ENCODE results near the gene SV2C. TPM values are rescaled to one million over a fixed set of nuclear protein-coding genes. Genes with fewer than 3 reads are reported as not detected.
"Not testable (repeated sequence)": the region's sequence is repeated elsewhere in the genome, so short reads cannot be mapped to it uniquely, and the experiment has no call there.

The SV2C gene
- total and polyA plus RNA-seq, 8 donors: 0.13 to 30.8 (median 1.4) TPM; not detected in 2

DNA sequence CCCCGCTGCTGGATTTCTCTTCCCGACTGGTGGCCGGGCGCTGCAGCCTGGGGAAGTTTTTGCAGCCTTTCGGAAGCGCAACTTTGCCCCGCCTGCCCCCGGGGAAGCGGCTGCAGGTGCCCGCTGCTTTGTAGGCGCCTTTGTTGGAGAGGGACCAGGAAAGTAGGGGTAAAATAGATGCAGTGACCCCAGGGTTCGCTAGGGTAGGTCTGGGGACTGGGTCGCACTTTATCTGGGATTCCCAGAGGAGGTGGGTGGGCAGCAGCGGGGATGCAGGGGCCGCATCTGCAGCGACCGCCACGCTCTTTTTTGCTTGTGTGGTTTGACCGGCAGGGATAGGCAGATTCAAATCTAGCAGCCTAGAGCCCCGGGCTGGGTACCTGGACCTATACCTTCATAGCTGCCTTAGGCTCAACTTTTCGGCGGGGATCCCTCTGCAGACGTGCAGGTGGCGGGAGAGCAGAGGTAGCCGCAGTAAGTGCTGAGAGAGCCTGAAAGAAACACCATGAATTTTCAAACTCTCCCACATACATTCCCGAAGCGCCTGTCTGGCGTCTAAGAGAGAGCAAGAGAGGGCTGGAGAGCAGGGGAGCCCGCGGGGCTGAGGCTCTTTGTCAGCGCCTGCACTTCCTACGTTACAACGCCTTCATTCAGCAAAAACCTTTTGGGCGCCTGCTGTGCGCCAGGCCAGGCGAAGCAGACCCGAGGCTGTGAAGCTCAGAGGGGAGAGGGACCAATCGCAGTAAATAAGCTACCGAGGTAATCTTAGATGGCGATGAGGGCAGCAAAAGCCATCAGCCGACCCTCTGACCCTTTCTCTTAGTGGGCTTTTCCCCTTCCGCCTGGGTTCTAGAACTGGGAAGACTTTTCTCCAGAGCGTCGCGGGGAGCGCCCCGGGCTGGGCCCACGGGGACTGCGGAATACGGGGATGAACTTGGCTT lies 642 bp downstream of the SV2C start:
- TF ChIP-seq, protein P1, sequence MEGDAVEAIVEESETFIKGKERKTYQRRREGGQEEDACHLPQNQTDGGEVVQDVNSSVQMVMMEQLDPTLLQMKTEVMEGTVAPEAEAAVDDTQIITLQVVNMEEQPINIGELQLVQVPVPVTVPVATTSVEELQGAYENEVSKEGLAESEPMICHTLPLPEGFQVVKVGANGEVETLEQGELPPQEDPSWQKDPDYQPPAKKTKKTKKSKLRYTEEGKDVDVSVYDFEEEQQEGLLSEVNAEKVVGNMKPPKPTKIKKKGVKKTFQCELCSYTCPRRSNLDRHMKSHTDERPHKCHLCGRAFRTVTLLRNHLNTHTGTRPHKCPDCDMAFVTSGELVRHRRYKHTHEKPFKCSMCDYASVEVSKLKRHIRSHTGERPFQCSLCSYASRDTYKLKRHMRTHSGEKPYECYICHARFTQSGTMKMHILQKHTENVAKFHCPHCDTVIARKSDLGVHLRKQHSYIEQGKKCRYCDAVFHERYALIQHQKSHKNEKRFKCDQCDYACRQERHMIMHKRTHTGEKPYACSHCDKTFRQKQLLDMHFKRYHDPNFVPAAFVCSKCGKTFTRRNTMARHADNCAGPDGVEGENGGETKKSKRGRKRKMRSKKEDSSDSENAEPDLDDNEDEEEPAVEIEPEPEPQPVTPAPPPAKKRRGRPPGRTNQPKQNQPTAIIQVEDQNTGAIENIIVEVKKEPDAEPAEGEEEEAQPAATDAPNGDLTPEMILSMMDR (IDR thresholded peaks at IDR 0.05): no peak
- TF ChIP-seq EP300 (IDR thresholded peaks at IDR 0.05) (no peak), POLR2A (IDR thresholded peaks at IDR 0.05) (no peak), POLR2AphosphoS5 (IDR thresholded peaks at IDR 0.05) (no peak)
- Histone ChIP-seq H3K4me1 (peaks cover 23 to 40% (median 33%) of the 10 kb centered on the region in 4 donors), H3K27me3 (peaks cover 24 to 80% (median 48%) of the 10 kb centered on the region in 3 donors), H3K9me3 (no peaks in the 10 kb centered on the region), H3K36me3 (no peaks in the 10 kb centered on the region), H3K4me3 (peak overlapping the region; percentile 31 to 55 (median 38)), H3K27ac (no peak overlapping the region)
- peak in 1 of 2 donors; percentile 41 for DNase-seq
- intact Hi-C loops (cut with DNase I; ENCODE audit: low total_unique reads): no loop called here
- WGBS, 5 donors: 0 to 3% (median 2%) methylated on average over 33 to 50 of the region's 50 CpGs

DNA sequence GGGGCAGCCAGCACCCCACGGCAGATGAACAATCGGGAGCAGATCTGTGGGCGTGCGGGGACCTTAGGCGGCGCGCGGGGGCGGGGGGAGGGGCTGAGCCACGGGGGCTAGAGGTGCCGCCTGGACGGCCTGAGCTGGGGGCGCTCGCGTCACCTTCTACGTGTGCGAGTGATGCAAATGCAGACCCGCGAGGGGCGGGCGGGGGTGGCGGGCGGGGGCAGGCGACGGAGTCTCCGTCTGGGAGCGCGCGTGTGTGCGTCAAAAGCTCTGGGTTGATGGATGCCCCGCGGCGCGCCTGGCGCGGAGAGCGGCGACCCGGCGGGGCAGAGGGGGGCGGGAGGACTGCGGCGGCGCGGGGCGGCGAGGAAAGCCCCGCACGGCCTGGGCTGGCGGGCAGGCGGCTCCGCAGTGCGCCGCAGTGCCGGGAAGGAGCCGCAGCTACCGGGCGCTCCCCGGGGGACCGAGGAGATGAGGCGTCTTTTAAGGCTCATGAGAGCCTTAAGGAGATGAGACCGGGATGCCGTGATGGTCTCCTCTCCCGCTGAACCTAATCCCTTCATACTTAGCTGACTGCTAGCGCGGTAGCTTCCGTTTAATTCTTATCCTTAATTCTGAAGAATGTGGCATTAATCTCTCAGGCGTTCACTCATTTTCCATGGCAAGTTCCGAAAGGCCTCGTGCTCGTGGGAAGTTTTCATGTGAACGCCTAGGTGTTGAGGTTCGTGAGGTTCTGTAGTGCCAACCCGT lies 1.5 kb downstream of the SV2C start:
- intact Hi-C loops (cut with DNase I; ENCODE audit: low total_unique reads): no loop called here
- Histone ChIP-seq H3K36me3 (no peaks in the 10 kb centered on the region), H3K4me3 (peak overlapping the region; percentile 31 to 55 (median 38)), H3K4me1 (peaks cover 23 to 40% (median 33%) of the 10 kb centered on the region in 4 donors), H3K9me3 (no peaks in the 10 kb centered on the region), H3K27ac (no peak overlapping the region), H3K27me3 (peaks cover 24 to 79% (median 48%) of the 10 kb centered on the region in 3 donors)
- TF ChIP-seq POLR2AphosphoS5 (IDR thresholded peaks at IDR 0.05) (no peak), POLR2A (IDR thresholded peaks at IDR 0.05) (no peak), EP300 (IDR thresholded peaks at IDR 0.05) (no peak)
- TF ChIP-seq, protein P1 (IDR thresholded peaks at IDR 0.05): no peak
- 1 to 4% (median 3%) methylated on average over 33 to 74 of the region's 74 CpGs for WGBS, 5 donors
- DNase-seq: peak in 1 of 2 donors; percentile 48

DNA sequence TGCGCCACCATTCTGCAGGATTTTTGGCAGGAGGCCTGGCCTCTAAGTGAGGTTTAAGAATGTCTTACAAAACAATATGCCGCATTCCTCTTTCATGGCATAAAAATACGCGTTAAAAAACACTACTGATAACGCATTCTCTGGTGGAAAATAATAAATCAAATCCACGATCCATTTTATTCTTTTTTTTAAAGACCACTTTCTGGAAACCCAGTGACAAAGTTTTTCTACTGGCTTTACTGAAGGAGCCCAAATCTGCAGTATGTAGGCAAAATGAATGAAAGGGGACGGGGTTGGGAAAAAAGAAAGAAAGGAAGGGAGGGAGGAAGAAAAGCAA lies 2.0 kb downstream of the SV2C start:
- Histone ChIP-seq H3K9me3 (no peaks in the 10 kb centered on the region), H3K36me3 (no peaks in the 10 kb centered on the region), H3K4me1 (peaks cover 23 to 40% (median 33%) of the 10 kb centered on the region in 4 donors), H3K4me3 (peak overlapping the region in 2 of 4 donors; percentile 44 to 55), H3K27ac (no peak overlapping the region), H3K27me3 (peaks cover 24 to 77% (median 48%) of the 10 kb centered on the region in 3 donors)
- TF ChIP-seq POLR2A (IDR thresholded peaks at IDR 0.05) (no peak), POLR2AphosphoS5 (IDR thresholded peaks at IDR 0.05) (no peak), EP300 (IDR thresholded peaks at IDR 0.05) (no peak)
- intact Hi-C loops (cut with DNase I; ENCODE audit: low total_unique reads): no loop called here
- no peak for DNase-seq
- WGBS, 5 donors: 19 to 37% (median 31%) methylated on average over 7 of the region's 7 CpGs

DNA sequence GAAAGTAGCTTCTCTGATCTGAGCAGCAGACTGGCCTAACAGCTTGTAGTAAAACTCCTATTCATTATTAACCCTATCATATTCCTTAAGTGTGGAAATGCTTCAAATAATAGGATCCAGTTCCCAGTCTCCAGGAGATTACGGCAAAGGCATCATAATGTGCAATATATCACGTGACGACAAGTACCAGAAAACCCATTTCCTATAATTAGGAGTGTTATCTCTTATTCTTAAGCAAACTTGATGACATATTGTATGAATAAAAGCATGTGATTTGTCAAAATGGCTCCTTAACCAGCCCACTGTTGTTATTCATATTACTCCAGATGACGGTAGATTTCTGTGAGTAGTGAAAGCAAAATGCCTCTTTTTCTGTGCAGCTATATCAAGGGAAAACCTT lies 2.9 kb downstream of the SV2C start:
- H3K4me3 ChIP-seq: no peak overlapping the region
- H3K27me3 ChIP-seq: peaks cover 24 to 68% (median 40%) of the 10 kb centered on the region in 3 donors
- no peaks in the 10 kb centered on the region for H3K36me3 ChIP-seq
- no peak for TF ChIP-seq POLR2AphosphoS5 (IDR thresholded peaks at IDR 0.05)
- TF ChIP-seq, protein P1 (IDR thresholded peaks at IDR 0.05): no peak
- no peak for TF ChIP-seq POLR2A (IDR thresholded peaks at IDR 0.05)
- no peak for TF ChIP-seq EP300 (IDR thresholded peaks at IDR 0.05)
- intact Hi-C loops (cut with DNase I; ENCODE audit: low total_unique reads): no loop called here
- DNase-seq: no peak
- no peak overlapping the region for H3K27ac ChIP-seq
- no peaks in the 10 kb centered on the region for H3K9me3 ChIP-seq
- peaks cover 23 to 40% (median 33%) of the 10 kb centered on the region in 4 donors for H3K4me1 ChIP-seq
- 63 to 75% (median 72%) methylated on average over 4 of the region's 4 CpGs for WGBS, 5 donors

DNA sequence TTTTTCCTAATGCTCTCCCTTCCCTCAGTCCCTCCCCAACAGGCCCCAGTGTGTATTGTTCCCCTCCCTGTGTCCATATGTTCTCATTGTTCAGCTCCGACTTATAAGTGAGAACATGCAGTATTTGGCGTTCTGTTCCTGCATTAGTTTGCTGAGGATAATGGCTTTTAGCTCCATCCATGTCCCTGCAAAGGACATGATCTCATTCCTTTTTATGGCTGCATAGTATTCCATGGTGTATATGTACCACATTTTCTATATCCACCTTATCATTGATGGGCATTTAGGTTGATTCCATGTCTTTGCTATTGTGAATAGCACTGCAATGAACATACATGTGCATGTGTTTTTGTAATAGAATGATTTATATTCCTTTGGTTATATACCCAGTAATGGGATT lies 6.0 kb downstream of the SV2C start:
- H3K4me3 ChIP-seq; H3K27ac ChIP-seq; H3K9me3 ChIP-seq; H3K36me3 ChIP-seq; intact Hi-C loops (cut with DNase I; ENCODE audit: low total_unique reads); DNase-seq: not testable (repeated sequence)
- Histone ChIP-seq H3K4me1 (peaks cover 8 to 14% (median 11%) of the 10 kb centered on the region in 4 donors), H3K27me3 (peaks cover 6 to 38% (median 13%) of the 10 kb centered on the region in 3 donors)
- WGBS, 5 donors: 92 to 96% (median 95%) methylated on average over 2 of the region's 2 CpGs
